Activated CD4-positive, alpha-beta T cell treated with anti-CD3 and anti-CD28 coated beads for 24 hours (primary cell): ENCODE measurements around the gene ZNF503.

Experiments
- DNase-seq, 2 donors: peaks; one replicate each; pipeline ENCODE4 v3.0.0-alpha.2; 2020; ENCODE audit warnings: low read depth in 2 of 2

Gene ZNF503

GRCh38 chr10:75406462-75407223 lies 5.1 kb upstream of the ZNF503 start:
- no peak for DNase-seq

- DNase-seq: no peak
These were observed 4.3 kb upstream of the ZNF503 start for GRCh38 chr10:75405598-75406461.

DNA sequence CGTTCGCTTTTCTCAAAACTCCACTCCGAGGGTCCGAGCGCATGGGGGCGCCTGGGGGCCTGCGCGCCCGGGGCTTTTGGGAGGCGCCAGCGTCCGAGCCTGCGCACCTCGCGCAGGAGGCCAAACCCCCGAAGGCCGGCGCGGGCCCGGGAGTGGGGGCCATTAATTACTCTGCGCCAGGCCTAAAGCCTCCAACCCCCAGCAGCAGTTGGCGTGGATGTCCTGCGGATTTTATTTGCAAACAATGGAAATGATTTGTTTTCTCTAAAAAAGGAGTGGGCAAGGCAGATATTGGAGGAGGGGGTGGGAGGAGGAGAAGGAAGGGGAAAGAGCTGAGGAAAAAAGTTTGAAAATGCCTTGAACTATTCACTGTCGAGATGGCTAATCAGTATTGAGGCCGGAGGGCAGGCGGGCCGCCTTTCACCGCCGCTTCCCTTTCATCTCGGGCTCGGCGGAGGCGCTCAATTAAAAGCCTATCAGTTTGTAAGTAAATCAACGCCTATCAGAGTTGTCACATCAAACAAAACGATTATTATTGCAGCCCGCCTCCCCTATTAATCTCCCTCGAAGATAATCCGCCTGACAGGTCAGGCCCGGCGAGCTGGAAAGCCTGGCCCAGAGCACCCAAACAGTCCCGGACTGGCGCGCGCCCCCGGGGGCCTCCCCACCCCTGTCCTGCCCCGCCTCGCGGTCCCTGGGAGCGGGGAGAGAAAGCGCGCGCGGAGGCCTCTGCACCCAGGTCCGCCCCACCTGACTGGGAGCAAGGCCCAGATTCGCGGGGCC lies 3.4 kb upstream of the ZNF503 start:
- no peak for DNase-seq

DNA sequence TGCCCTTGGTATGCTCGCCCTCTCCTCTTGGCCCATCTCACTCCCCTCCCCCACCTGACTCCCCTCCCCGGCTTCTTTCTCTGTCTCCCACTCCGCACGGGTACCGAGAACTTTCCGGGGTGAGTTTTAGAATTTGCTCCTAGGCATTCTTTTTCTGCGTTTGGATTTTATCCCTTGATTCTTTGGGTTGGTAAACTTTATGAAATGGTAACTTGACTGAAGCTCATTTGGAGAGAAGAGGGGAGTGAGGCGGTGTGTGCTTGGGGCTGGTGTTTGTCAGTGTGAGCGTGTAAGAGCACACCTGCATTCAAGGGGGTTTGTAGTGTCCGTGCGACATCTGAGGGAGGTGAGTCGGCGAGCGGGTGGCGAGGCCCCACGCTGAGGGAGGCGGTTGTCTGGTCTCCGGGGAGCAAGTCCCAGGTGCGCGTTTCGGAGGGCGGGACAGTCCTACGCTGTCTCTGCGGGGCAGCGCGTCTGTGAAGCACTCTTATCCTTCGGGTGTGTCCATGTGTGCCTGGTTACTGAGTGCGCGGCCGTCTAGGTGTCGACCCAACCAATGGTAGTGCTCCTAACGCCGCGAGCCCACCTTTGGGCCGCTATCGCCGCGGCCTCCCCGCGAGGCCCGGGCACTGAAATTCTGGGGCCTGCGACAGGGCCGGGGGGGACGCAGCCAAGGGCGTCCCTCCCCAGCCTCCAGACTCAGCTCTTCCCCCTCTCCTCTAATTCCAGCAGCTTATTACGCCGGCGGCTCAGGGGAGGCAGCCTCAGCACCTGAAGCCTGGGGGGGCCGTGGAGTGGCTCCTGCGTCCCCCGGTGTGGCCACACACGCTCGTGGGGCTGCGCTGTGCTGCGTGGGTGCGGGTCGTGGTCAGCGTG lies 2.6 kb upstream of the ZNF503 start:
- no peak for DNase-seq

DNA sequence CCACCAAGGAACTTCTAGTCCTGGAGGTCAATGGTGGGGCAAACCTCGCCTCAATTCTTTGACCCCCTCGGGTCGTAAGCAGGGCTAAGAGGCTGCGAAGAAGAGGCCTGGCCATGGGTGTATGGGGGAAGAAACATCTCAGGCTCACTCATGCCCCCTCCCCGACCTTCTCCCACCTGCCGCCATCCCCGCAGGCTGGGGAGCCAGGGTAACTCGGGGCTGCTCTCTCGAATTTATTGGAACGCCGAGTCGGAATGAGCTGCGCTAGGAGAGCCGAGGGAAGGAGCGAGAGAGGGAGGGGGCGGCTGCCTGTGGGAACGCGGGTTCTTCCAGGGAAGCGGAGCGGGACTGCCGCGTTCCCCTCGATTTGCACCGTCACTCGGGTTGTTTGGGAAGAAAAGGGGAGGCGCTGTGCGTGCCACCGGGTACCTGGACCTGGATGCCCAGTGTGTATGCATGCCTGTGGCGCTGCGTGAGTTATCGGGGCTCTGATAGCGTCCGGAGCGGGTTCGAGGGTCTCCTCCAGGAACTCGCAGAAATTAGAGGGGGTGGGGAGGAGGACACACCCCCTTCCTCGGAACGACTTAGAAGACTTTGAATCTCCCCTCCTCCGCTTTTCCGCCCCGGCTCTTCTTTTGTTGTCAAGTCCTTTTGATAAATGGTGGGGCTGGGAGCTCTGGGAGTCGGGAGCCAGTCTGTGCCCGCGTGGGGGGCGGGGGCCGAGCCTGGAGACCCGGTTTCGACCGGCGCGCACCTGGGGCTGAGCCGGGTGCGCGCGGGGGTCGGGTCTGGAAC lies 1.8 kb upstream of the ZNF503 start:
- no peak for DNase-seq

DNA sequence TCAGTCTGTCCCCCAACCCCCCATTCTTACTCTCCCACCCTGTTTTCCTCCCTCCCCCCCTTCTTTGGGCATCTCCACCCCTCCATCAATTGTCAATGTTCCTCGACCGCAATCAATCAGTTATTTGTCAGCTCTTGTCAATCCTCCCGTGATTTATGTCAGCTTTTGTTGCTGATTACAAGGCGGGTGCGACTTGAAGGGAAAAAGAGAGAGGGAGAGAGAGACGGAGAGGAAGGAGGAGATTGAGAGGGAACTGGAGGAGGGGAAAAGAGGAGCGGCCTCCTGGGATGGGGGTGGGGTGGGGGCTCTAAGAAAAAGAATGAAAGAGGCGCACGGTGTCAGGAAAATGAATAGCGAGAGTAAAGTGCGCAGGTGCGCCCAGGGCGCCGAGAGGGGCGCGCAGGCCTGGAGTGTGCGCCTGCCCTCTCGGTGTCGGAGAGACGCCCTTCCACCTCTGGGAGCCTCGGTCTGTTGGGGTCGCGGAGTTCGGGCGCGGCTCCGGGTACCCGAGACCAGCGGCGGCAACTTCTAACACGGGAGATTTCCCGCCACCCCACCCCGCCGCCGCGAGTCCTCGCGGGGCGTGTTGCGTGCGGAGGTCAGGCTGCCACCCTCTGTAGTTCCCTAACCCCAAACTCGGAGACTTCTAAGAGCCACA lies 1.1 kb upstream of the ZNF503 start:
- DNase-seq: no peak

DNA sequence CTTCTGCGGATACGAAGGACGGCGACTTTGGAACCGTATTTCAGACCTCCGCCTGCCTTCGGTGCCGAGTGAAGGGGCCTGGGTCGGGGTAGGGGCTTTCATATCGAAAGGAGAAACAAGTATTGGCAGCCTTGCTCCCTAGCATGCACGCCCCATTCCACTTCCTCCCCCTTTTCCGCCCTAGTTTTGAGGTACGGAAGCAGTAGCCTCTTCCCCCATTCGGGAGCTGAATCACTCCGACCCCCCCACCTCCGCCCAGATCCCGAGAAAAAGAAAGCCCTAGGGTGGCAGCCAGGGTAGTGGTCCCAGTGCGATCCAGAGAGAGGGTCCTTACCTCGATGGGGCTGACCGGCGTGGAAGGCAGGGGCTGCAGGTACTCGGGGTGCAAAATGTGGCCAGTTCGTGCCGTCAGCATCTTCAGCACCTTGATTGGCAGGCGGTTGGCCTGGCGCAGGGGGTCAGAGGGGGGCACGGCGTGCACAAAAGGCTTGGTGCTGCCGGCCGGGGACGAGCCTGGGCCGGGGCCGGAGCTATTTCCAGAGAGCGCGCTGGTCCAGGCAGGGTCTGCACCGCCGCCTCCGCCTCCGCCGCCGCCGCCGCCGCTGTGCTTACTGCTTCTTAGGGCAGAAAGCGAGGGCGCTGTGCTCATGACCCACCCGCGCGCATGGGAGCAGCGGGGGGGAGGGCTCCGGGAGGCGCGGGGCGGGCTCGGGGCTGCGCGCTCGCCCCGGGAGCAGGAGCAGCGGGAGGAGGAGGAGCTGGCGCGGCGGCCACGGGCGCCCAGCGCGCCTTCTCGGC lies 594 bp downstream of the ZNF503 start:
- DNase-seq: no peak

DNA sequence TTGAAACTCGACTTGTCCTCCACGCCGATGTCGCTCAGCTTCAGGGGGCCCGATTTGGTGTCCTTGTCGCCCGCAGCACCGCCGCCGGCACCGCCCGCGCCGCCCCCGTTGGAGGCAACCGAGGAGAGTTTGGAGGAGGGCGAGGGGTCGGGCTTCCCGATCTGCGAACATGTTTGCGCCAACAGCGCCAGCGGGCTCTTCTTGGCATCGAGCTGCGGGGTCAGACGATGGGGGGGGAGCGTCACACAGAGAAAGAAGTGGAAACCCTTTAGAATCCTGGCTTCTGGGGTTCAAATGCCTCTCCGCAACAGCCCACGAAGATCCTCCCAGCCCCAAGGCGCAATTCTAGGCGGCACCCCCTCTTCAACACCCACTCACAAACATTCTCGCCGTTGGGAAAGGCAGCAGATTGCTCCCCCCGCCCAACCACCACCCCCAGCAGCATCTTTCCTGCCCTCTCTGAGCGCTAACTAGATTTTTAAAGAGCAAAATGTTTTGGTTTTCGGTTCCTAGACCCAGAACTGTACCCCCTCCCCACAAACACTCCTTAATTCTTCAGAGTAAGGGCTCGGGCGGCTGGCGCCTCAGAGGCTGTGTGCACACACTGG lies 1.3 kb downstream of the ZNF503 start:
- DNase-seq: no peak

- peak in 1 of 2 donors; percentile 44 for DNase-seq
These were observed 2.0 kb downstream of the ZNF503 start for GRCh38 chr10:75399461-75400162.

GRCh38 chr10:75398692-75399460 lies 2.7 kb downstream of the ZNF503 start:
- DNase-seq: no peak

DNA sequence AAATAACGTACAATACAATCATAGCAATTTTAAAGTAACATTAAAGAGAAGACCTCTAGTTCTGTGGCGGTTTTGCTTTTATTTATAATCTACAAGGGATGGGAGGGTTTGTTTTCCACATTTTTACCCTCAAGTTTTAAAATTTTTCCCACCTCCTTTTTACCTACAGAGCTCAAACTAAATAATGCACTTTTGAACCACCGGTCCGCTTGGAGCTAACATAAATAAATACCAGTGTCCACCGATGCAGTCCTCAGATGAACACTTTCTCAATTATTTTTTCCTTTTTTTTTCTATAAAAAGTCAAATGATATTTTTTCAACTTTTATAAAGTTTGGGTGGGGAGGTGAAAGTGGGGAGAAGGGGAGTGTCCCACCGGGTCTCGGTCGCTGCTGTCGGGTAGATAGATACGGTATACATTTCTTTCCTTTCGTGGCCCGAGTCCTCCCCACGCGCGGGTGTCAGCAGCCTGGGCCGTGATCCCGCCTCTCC lies 3.3 kb downstream of the ZNF503 start:
- no peak for DNase-seq

DNA sequence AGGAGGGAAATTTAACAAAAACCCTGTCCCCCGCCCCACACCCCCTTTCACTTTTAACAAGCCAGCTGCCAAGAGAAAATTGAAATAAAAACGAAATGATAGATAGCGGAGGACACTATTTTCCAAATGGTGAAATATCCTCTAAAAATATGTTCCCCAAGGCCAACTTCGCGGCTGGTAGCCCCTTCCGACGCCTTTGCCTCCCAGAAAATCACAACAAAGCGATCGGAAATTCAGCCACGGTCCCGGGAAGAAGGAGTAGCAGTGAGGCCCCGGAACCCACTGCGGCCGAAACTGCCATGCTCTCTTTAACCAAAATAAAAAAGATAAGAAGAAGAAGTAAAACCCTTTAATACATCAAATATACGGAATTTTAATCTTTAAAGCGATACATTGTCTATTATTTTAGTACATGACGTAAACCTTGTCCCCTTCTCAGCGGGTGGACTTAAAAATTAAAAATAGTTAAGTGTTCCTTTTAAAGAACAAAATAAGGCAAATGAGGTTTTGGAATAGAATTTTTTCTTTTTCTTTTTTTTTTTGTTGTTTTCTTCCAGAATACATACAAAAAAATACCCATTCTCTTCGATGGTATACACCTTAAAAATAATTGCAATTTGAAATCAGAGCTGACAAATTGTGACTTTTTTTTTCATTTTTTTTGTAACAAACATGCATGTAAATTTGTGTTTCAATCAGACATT lies 3.9 kb downstream of the ZNF503 start:
- no peak for DNase-seq

DNA sequence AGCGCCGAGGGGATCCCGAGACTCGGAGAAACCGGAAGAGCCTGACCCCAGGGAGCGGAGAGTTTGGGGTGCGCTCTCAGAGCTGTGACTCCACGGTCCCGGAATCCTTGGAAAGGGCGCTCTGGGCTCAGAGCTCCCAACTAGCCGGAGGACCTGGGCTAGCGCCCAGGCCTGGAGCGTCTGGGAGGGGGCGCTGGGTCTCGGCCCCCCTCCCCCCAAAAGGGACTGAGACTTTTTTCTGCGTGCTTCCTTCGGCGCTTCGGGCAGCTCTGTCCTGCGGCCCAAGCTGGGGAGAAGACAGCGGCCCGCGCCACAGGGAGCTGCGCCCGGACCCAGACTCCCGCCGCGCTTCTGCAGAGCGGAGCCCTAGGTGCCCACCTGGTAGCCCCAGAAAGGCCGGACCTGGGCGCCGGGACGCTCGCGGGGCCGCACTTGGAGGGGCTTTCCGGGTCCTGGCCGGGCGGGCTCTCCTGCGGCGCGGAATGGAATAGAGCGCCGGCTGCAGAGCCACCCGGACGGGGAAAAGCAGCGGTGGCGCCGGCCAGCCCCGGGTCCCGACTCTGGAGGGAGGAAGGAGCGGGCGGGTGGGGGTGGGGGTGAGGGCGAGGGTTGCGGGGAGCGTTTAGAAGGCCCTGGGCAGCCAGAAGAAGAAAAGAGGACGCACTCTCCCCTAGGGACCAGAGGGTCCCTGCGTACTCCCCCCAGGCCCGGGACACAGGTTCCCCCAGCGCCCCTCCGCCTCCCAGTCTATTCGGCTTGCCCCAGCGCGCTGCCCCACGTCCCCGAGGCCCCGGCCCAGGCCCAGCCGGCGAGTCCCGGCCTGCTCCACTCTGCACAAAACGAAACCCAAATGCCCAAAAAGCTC lies 4.7 kb downstream of the ZNF503 start:
- no peak for DNase-seq

DNA sequence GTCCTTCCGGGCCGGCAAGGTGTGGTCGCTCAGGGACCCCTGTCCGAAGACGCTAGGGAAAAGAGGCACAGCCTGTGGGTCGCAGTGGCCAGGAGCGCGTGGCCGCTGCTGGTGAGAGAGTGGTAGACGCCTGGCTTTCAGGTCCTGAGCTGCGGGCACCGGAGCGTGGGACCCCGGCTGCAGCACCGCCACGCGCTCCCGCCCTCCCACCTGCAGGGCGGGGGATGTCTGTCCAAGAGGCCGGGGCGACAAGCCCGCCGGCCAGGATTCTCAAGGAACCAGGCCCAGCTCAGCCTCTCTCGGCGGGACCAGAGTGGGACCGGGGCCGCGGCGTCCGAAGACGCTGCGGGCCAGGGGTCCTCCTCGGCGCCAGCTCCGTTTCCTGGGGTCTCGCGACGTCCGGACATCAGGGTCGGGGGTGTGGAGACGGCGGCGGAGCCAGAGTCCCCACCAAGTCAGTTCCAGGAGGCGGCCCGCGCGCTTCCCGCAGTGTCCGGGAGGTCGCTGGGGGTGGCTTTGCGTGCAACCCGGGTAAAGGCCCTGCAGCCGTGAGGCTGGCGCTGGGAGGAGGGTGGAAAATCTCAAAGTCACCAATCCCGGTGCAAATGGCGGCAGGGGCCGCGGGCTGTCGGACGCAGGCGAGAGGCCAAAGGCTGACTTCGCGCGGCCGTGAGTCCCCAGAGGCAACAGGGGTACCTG lies 5.5 kb downstream of the ZNF503 start:
- DNase-seq: no peak
